IPS-NIHi11 (cell line): ENCODE data around the gene WIZ.
"Not testable (repeated sequence)": the region's sequence is repeated elsewhere in the genome, so short reads cannot be mapped to it uniquely, and the experiment has no call there.

Experiments used
- DNase-seq: peaks from one replicate; pipeline ENCODE4 v3.0.0; 2012; ENCODE audit warnings: mixed read lengths, low spot score

Gene WIZ

DNA sequence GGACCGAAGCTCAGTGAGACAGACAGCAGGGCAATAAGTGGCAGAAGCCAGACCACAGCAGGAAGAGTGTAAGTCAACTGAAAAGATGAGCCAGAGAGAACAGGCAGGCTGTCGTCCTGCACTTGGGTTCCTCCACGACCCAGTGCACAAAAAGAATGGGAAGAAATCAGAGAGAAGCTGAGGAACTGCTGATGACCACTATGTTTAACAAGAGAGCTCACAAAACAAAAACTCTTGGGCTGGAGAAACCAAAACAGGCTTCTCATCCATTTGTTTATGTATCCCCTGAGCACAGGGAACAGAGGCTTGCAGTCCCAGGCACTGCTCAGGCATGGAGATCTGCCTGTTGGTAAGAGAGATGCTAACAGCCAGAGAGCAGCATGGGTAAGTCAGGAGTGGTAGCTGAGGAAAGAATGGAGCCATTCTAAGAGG, 45.0 kb downstream of the WIZ start:
- no peak for DNase-seq

- DNase-seq = no peak
These were observed 45.5 kb downstream of the WIZ start for GRCh38 chr19:15404097-15404779.

GRCh38 chr19:15403151-15403531, 46.6 kb downstream of the WIZ start:
- DNase-seq = no peak

DNA sequence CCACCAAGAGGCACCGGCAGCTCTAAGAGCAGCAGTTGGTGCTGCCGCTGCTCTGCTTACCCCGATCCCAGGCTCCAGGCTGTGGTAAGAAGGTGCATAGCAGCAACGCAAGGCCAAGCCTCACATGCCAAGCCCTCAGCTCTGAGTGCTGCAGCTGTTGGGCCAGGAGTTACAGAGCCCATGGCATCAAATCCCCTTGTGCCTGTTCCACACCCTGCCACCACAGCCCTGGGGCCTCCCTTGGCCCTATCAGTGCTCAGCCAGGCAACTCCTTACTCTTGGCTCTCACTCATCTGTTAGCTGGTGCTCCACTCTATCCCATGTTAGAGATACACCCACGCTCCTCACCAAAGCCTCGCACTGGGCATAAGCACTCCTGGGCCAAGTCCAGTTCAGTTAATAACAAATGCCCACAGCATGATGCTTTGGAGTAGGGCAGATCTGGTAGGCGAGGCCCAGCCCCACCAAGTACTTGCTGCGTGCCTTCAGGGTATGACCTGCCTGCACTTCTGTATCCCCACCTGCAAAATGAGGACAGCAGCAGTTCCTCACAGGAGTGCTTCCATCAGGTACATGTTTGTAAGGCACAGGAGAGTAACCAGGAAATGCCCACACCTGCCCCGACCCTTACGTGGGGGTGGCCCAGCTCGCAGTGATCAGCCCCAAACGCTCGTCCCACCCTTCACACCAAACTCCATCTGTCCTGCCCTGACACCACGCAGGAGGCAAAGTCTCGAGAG, 47.2 kb downstream of the WIZ start:
- no peak for DNase-seq

DNA sequence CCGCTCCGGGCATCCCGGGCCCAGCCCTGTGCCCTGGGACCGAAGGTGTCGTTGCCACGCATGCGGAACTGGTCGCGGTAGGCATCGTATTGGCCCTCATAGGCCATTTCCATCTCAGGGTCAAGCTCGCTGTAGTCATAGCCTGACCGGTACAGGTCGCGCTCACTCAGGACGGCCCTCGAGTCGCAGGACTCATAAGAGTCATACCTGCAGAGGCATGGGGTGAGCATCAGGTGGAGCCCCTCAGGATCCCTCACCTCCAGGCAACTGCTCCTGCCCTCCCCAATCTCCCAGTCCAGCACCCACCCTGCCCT, 48.4 kb downstream of the WIZ start:
- no peak for DNase-seq

GRCh38 chr19:15400521-15401396, 49.0 kb downstream of the WIZ start:
- DNase-seq = no peak

- DNase-seq = no peak
These were observed 50.1 kb downstream of the WIZ start for GRCh38 chr19:15399635-15400034.

DNA sequence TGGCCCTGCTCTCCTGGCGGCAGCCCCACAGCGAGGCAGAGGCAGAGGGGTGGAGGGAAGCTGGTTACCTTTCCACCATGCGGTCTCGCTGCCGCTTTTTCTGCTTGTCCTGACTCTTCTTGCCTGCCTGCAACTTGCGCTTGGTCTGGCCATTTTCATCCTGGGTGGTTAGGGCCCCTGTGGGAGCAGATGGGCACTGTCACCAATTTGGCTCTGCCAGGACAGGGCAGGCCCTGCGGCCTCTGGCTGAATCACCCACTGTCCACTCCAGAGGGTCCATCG, 50.6 kb downstream of the WIZ start:
- DNase-seq = no peak

GRCh38 chr19:15398501-15399233, 51.1 kb downstream of the WIZ start:
- DNase-seq = no peak

DNA sequence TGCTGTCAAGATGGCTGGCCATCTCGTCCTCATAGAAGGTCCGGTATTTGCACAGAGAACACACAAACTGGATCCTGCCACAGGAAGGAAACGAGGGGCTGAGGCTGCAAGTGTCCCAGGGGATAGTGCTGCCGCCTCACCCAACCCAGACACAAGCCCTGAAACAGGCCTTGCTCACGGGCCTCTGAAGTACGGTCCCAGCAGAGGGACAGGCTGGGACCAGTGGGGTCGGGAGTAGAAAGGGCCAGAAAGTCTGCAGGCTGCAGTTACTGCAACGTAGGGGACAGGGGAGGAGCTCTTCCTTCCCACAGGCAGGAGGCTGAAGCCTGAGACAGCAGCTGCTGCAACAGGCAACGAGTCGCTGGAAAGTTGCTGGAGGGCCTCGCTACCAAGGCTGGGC, 52.0 kb downstream of the WIZ start:
- no peak for DNase-seq

DNA sequence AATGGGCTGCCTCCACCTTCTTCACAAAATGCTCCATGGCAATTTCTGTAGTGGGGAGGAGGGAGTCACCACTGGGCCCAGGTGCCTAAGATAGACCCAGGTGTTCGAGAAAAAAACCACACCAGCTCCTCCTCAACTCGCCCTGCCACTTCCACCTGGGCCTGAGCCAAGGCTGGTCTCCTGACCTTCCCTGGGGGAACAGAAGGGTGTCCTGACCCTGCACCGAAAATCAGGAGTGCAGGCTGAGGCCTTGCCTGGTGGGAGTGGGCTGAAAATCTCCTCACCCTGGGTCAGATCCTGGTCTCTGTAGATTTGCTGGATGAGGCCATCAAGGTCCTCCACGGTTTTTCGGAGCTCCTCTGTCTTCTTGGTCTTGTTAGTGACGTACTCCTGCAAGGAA, 52.5 kb downstream of the WIZ start:
- no peak for DNase-seq

GRCh38 chr19:15396436-15396835, 53.3 kb downstream of the WIZ start:
- no peak for DNase-seq

DNA sequence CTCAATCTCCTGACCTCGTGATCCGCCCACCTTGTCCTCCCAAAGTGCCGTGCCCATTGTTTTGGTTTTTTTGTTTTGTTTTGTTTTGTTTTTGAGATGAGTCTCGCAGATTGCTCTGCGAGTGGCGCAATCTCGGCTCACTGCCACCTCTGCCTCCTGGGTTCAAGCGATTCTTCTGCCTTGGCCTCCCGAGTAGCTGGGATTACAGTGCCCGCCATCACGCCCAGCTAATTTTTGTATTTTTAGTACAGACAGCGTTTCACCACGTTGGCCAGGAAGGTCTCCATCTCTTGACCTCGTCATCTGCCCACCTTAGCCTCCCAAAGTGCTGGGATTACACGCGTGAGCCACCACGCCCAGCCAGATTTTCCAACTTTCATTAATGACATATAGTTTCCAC, 54.5 kb downstream of the WIZ start:
- not testable (repeated sequence) for DNase-seq

GRCh38 chr19:15394426-15394825, 55.3 kb downstream of the WIZ start:
- DNase-seq = no peak

DNA sequence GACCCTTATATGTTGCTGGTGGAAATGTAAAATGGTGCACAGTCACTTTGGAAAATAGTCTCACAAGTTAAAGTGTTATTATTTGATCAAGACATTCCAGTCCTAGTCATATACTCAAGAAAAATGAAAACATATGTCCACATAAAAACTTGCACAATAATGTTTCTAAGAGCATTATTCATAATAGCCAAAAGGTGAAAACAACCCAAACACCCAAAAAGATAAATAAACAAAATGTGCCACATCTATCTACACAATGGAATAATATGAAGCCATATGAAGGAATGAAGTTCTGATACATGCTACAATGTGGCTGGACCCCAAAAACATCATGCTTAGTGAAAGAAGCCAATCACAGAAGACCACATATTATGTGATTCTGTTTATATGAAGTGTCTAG, 55.8 kb downstream of the WIZ start:
- no peak for DNase-seq

DNA sequence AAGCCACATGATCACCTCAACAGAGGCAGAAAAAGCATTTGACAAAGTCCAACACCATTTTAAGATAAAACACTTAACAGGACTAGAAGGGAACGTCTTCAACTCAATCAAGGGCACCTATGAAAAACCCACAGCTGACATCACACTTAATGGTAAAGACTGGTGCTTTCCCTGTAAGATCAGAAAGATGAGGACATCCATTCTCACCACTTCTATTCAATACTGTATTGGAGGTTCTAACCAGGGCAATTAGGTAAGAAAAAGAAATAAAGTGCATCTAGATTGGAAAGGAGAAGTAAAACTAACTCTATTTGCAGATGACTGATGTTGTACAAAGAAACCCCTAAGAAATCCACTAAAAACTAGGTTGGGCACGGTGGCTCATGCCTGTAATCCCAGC, 58.9 kb downstream of the WIZ start:
- DNase-seq = no peak

DNA sequence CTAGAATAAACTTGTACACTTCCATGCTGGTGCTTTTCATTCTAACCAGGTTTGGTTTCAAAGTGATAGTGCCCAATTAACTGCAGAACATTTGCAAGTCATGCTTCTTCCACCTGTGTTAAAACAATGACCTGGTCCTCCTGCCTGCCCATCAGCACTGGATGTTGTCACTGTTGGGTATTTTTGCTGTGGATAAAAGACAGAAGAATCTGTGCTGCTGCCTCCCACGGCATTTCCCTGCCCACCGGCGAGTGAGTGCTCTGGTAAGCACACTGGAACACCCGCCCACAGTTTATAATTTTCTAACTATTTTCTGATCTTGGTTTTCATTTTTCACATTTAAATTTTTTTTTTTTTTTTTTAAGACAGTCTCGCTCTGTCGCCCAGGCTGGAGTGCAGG, 67.9 kb downstream of the WIZ start:
- DNase-seq = no peak

- no peak for DNase-seq
These were observed 68.3 kb downstream of the WIZ start for GRCh38 chr19:15381429-15381828.

- peak; percentile 73 for DNase-seq
These were observed 69.6 kb downstream of the WIZ start for GRCh38 chr19:15379999-15380647.

GRCh38 chr19:15379083-15379998, 70.4 kb downstream of the WIZ start, which contains the start of gene AKAP8:
TSS of gene AKAP8 (minus strand) at chr19:15379787. CDS start at chr19:15379731, 56 bp downstream.
- DNase-seq = peak; percentile 97
